NOMO-1 (cell line): Measurements from ENCODE around the gene AHNAK.
"Not testable (repeated sequence)": the region's sequence is repeated elsewhere in the genome, so short reads cannot be mapped to it uniquely, and the experiment has no call there.

Source experiments
- DNase-seq, 2 experiments: peaks; one replicate each; lab custom pipeline; 2025; ENCODE audit not compliant: unreplicated experiment in 2 of 2; lab: John Stamatoyannopoulos, UW

The AHNAK gene, protein sequence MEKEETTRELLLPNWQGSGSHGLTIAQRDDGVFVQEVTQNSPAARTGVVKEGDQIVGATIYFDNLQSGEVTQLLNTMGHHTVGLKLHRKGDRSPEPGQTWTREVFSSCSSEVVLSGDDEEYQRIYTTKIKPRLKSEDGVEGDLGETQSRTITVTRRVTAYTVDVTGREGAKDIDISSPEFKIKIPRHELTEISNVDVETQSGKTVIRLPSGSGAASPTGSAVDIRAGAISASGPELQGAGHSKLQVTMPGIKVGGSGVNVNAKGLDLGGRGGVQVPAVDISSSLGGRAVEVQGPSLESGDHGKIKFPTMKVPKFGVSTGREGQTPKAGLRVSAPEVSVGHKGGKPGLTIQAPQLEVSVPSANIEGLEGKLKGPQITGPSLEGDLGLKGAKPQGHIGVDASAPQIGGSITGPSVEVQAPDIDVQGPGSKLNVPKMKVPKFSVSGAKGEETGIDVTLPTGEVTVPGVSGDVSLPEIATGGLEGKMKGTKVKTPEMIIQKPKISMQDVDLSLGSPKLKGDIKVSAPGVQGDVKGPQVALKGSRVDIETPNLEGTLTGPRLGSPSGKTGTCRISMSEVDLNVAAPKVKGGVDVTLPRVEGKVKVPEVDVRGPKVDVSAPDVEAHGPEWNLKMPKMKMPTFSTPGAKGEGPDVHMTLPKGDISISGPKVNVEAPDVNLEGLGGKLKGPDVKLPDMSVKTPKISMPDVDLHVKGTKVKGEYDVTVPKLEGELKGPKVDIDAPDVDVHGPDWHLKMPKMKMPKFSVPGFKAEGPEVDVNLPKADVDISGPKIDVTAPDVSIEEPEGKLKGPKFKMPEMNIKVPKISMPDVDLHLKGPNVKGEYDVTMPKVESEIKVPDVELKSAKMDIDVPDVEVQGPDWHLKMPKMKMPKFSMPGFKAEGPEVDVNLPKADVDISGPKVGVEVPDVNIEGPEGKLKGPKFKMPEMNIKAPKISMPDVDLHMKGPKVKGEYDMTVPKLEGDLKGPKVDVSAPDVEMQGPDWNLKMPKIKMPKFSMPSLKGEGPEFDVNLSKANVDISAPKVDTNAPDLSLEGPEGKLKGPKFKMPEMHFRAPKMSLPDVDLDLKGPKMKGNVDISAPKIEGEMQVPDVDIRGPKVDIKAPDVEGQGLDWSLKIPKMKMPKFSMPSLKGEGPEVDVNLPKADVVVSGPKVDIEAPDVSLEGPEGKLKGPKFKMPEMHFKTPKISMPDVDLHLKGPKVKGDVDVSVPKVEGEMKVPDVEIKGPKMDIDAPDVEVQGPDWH (N-terminal part only)

GRCh38 chr11:62546244-62546928, at the start of gene AHNAK:
AHNAK (minus strand) TSS chr11:62546806; CDS start chr11:62536098, 10,708 bp downstream.
- DNase-seq = peak; percentile 53 to 65

DNA sequence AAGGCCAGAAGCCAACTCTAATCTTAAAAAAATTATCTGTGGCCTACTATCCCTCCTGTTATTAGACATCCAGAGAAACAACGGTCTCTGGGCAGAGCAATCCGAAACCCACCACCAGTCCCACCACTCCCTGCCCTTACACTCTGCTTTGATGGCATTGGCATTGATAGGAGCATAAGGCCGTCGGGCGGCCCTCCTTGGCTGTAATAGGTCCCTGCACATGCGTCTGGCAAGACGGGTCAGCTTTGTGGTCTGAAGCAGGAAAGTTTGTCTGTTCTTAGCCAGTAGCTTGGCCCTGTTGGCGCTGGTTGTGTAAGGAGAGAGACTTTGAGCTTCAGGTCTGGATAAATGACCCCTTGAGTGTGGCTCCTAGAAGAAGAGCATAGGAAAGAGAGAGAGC, 48.5 kb upstream of the AHNAK start:
- DNase-seq = no peak

DNA sequence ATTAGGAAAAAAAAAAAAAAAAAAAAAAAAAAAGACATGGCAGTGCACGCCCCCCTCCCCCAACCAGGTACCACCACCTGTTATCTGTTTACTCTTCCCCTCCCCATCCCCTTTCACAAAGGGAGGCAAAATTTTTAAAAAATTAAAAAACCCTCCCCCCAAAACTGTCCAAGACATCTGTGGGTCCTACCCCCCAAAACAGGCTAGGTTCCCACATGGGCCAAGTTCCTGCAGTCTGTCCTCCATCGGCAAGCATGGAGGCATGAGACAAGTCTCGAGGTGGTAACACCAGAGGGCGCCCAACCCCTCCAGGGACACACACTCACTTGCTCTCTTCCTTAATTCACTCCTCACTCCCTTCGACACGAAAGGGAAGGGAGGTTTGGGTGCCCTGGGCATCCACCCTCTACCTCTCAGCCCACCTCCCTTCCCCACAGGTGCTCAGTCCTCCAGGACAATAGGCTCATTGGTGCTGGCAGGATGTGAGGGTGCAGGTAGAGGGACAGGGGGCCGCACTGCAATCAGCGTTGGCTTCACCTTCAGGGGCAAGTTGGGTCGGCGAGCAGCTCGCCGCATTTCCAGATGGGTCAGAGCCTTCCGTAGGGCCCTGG, 46.9 kb upstream of the AHNAK start:
- peak; percentile 79 to 82 for DNase-seq

DNA sequence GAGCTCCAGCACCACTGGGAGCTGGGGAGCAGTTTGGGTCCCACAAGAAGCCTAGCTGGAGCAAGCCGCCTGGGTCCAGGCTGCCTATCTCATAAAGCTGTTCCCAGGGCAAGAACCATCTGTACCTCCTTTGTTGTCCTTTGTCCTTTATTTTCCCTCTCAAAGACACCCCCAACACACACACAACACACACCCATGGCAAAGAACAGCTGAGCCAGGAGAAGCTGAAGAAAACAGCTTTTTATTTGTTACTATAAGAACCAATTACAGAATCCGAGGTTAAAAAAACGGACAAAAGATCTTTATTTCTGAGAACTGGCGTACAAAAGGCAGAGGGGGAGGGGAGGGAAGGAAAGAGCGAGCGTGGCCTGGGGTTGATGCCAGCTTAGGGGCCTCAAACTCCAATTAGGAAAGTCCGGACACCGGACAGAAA, 46.4 kb upstream of the AHNAK start:
- no peak for DNase-seq

GRCh38 chr11:62592146-62592815, 45.7 kb upstream of the AHNAK start:
- DNase-seq = no peak

- peak; percentile 99 for DNase-seq
Measured at GRCh38 chr11:62591448-62592145, 45.0 kb upstream of the AHNAK start, which contains the start of gene TUT1. TUT1 (minus strand) TSS chr11:62591523; CDS start chr11:62591485, 38 bp downstream.

DNA sequence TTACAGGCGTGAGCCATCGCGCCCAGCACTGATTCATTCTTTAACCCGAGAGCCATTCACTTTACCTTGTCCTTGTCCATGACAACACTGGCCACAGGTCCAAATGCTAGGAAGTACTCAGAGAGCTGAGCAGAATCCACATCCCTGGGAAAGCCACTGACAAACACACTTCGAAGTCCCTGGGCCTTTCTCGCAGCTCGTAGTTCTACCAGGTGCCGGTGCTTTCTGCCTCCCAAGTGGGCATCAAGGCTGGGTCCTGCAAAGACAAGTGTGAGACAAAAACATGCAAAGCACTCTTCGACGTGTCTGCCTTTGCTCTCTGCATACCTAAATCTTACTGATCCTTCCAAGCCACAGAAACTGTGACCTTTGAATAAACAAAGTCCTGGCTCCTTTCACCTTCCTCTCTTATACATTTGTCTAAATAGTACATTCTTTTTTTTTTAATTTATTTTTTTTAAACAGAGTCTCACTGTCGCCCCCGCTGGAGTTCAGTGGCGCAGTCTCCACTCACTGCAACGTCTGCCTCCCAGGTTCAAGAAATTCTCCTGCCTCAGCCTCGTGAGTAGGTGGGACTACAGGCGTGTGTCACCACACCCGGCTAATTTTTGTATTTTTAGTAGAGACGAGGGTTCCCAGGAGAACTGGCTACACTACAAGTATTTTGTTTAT, 42.5 kb upstream of the AHNAK start:
- no peak for DNase-seq

GRCh38 chr11:62585356-62585755, 38.8 kb upstream of the AHNAK start:
- not testable (repeated sequence) for DNase-seq

- DNase-seq = not testable (repeated sequence)
Measured at GRCh38 chr11:62581735-62582134, 35.1 kb upstream of the AHNAK start.

DNA sequence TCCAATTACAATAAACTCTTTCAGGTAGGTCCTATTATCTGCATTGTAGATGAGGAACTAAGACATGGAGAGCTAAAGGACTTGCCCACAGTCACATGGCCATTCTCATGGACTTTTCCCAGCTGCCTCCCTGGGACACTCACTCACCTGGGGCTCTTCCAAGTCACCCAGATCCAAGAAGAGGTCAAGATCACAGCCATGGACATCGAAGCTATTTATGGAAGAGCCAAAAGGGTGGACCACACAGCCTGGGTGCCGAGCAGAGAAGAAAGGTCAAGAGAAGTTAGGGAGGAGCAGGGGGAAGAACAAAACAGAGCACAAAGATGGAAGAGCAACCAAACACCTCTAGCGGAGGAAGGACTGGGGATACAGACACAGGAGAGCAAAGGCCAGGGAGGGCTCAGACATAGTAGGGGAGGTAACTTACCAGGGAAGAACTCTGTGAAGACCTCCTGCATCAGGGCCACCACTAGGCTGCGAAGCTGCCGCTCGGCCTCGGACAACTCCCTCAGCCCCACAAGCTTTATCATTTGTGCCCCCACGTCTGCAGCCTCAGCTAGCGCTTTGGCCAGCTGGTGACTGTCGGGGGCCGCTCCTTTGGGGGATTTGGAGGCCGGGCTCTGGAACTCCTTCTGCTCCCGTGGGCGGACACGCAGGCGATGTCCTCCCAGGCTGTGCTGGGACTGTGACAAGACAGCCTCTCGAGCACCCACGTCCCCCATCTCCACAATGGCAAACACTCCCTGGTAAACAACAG, 34.5 kb upstream of the AHNAK start:
- no peak for DNase-seq

- DNase-seq = no peak
Measured at GRCh38 chr11:62579252-62579651, 32.6 kb upstream of the AHNAK start.

GRCh38 chr11:62578541-62578940, 31.9 kb upstream of the AHNAK start:
- no peak for DNase-seq

DNA sequence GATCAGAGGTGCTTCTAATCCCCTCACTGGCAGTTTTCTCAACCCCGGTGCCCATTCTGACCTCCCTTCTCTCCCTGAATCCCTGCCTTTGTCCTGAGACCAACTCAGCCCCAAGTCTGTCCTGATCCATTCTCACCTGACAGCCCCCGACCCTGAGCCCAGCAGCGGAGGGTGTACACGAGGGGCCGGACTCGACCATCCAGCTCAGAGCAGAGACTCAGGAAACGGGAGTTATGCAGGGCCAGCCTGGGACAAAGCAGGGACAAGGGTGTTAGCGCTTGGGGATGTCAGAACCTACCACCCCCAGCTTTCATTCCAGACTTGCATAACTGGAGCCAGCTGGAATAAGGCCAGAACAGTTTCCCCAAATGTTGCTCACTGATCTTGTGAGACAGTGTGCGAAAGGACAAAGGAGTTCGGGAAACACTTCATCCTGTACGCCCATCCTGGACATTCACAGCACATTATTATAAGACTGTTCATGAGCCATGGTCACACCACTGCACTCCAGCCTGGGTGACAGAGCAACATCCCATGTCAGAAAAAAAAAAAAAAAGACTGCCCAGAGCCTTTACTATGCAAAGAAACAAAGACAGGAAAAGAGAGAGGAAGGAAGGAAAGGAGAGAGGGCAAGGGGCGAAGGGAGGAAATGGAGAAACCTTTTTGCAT, 30.6 kb upstream of the AHNAK start:
- DNase-seq = no peak

- no peak for DNase-seq
Measured at GRCh38 chr11:62575837-62576236, 29.2 kb upstream of the AHNAK start.

DNA sequence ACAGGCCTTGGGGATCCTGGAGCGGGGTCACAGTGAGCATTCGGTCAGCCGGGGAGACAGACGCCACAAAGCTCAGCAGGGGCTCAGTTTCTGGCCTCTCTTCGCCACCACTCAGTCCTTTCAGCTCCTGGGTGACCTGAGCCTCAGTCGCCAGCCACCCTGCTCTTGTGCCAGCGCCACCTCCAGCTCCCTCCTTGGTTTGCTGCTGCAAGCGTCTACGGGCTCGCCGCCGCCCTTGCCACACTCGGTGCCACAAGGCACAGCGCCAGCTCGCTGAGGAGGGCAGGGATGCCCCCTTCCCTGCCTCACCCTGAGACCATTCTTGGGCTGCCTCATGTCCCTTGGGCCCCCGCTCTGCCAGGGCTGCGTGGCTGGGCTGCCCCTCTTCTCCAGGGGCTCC, 28.6 kb upstream of the AHNAK start:
- no peak for DNase-seq

DNA sequence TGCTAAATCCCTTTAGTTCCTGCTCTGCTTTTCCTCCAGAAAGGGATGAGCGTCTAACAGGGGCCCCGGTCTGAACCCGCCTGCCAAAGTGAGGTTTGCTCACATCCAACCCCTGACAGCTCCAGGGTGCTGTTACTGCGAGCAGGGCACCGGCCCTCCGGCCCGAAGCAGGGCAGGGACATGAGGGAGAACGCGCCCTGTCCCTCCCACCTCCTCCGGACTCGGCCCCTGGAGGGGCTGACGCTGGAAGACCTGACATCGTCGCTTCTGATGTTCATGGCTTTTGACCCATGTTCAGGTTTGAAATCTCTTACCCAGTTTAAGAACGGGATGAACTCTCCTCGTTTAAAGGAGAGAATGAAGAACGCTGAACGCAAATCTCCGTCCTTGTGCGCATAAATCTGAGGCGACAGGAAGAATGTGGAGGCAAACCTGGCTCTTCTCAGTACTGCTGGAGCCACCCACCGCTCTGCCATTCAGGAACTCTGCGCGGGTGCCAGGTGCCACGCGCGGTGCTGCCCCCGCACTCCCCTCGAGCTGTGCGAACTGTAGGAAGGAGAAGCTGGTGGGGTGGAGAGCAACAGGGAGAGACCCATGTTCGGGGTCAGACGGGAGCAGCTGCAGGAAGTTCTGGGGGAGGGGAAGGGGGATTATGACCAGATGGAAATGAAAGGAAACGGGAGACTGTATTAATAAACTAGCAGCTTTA, 27.9 kb upstream of the AHNAK start:
- DNase-seq = peak in 1 of 2 experiments; percentile 48
